OCI-LY7 (cell line): ENCODE measurements around the gene ANKRD66.

Experiments
- CTCF ChIP-seq: fragments of 200-600 bp; sonication (generic); conservative IDR thresholded peaks from 2 replicates; pipeline ENCODE4 v1.5.1; 2014; ENCODE audit warnings: mild to moderate bottlenecking, antibody characterized with exemption, low read length, moderate library complexity, mixed read lengths
- EZH2phosphoT487 ChIP-seq: fragments of 200-600 bp; sonication (generic); IDR thresholded peaks from 2 replicates; pipeline ENCODE4 v1.6.1; 2018; ENCODE audit warnings: low read depth, borderline replicate concordance, mild to moderate bottlenecking, mixed run types, antibody characterized with exemption, low read length, moderate library complexity, mixed read lengths

DNA sequence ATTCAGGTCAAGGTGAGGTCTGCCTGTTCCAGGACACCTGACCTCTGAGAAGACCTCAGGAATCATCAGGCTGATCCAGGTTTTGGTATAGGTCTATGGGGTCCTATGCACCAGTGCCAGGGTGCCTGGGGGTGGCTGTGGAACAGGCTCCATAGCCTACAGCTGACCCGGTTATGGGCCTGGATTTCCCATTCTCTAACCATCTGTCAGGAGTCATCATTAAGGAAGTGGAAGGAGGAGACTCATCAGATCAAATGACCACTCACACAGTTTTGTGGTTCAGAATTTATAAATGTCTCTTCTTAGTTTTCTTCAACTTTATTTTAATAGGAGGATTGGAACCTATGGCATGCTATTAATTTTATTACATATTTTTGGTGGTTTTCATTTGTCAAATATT is 26.3 kb upstream of the ANKRD66 start:
- no peak for TF ChIP-seq CTCF
- TF ChIP-seq EZH2phosphoT487: no peak
